Activated T-cell treated with anti-CD3 and anti-CD28 coated beads for 1 hour (primary cell): ENCODE results near the gene MYL11.

Experiments
- DNase-seq: peaks from one replicate; pipeline ENCODE4 v3.0.0-alpha.2; 2020; ENCODE audit warnings: low read depth

MYL11 gene

GRCh38 chr16:30397056-30397455 lies 22.5 kb downstream of the MYL11 start:
- DNase-seq = no peak

- no peak for DNase-seq
Measured at GRCh38 chr16:30397776-30398660, 23.4 kb downstream of the MYL11 start.

GRCh38 chr16:30398661-30399434 lies 24.2 kb downstream of the MYL11 start:
- no peak for DNase-seq

GRCh38 chr16:30399435-30400186 lies 25.0 kb downstream of the MYL11 start:
- DNase-seq = no peak

GRCh38 chr16:30401768-30402425 lies 27.3 kb downstream of the MYL11 start:
- no peak for DNase-seq

- DNase-seq = no peak
Measured at GRCh38 chr16:30406795-30407101, 32.1 kb downstream of the MYL11 start.

- DNase-seq = peak; percentile 83
Measured at GRCh38 chr16:30407102-30407803, 32.7 kb downstream of the MYL11 start, which contains the start of gene ZNF771. ZNF771 (plus strand) TSS chr16:30407606; CDS start chr16:30408054, 448 bp downstream.

- DNase-seq = no peak
Measured at GRCh38 chr16:30407804-30408534, 33.4 kb downstream of the MYL11 start.

GRCh38 chr16:30409125-30410060 lies 34.8 kb downstream of the MYL11 start:
- peak; percentile 97 for DNase-seq

- DNase-seq = no peak
Measured at GRCh38 chr16:30413112-30413806, 38.7 kb downstream of the MYL11 start.

GRCh38 chr16:30414159-30414558 lies 39.6 kb downstream of the MYL11 start:
- no peak for DNase-seq

- DNase-seq = no peak
Measured at GRCh38 chr16:30416047-30416603, 41.5 kb downstream of the MYL11 start.

GRCh38 chr16:30416624-30417528 lies 42.3 kb downstream of the MYL11 start:
- DNase-seq = no peak

- DNase-seq = peak; percentile 81
Measured at GRCh38 chr16:30417529-30418349, 43.1 kb downstream of the MYL11 start.

- DNase-seq = no peak
Measured at GRCh38 chr16:30418350-30419181, 44.0 kb downstream of the MYL11 start.

- DNase-seq = no peak
Measured at GRCh38 chr16:30421010-30421409, 46.4 kb downstream of the MYL11 start.
